Cardiac muscle cell (in vitro differentiated cells and primary cell): Measurements from ENCODE around the gene PDZRN3. TPM values are rescaled to one million over a fixed set of nuclear protein-coding genes. Genes with fewer than 3 reads are reported as not detected.

Source experiments
- DNase-seq, 2 donors: peaks; one replicate each; pipeline versions ENCODE4 v3.0.0 to v3.0.0-alpha.2; 2010 to 2017; ENCODE audit warnings: low read depth in 1 of 2, low spot score in 1 of 2
- H3K27ac ChIP-seq: fragments of 200-600 bp; sonication (generic); 2 replicates; pipeline ENCODE4 v1.5.1; 2016
- H3K27me3 ChIP-seq: fragments of 200-600 bp; sonication (generic); 2 replicates; pipeline ENCODE4 v1.6.0; 2016; ENCODE audit warnings: control low read depth
- H3K36me3 ChIP-seq: fragments of 200-600 bp; sonication (generic); 2 replicates; pipeline ENCODE4 v1.5.1; 2016; ENCODE audit warnings: control low read depth
- H3K4me1 ChIP-seq: fragments of 200-600 bp; sonication (generic); 2 replicates; pipeline ENCODE4 v1.8.1; 2017; ENCODE audit warnings: low read depth, mild to moderate bottlenecking, mixed run types
- H3K4me3 ChIP-seq: fragments of 200-600 bp; sonication (generic); 2 replicates; pipeline ENCODE4 v1.5.1; 2016; ENCODE audit warnings: mild to moderate bottlenecking
- H3K9me3 ChIP-seq: fragments of 200-600 bp; sonication (generic); 2 replicates; pipeline ENCODE4 v1.5.1; 2017; ENCODE audit warnings: low read depth, mild to moderate bottlenecking, control low read depth
- CTCF ChIP-seq: IDR thresholded peaks from 2 replicates; pipeline ENCODE4 v1.5.1; 2012; ENCODE audit warnings: low read depth, mild to moderate bottlenecking, low read length
- polyA plus RNA-seq: library from polyadenylated mRNA; unstranded; fragments of >200 nt; fragmentation: Nextera tagmentation; extraction: Ambion mirVana; gene quantifications from 2 replicates; pipeline ENCODE4 v1.2.1, GENCODE V29; 2016
- total RNA-seq: library from RNA; depleted of rRNA; stranded (reverse); fragments of >200 nt; gene quantifications from 2 replicates; pipeline ENCODE4 v1.2.3, GENCODE V29; 2016

PDZRN3 gene
- total and polyA plus RNA-seq, 2 experiments from 2014 or later = 63.9 to 94.7 TPM

DNA sequence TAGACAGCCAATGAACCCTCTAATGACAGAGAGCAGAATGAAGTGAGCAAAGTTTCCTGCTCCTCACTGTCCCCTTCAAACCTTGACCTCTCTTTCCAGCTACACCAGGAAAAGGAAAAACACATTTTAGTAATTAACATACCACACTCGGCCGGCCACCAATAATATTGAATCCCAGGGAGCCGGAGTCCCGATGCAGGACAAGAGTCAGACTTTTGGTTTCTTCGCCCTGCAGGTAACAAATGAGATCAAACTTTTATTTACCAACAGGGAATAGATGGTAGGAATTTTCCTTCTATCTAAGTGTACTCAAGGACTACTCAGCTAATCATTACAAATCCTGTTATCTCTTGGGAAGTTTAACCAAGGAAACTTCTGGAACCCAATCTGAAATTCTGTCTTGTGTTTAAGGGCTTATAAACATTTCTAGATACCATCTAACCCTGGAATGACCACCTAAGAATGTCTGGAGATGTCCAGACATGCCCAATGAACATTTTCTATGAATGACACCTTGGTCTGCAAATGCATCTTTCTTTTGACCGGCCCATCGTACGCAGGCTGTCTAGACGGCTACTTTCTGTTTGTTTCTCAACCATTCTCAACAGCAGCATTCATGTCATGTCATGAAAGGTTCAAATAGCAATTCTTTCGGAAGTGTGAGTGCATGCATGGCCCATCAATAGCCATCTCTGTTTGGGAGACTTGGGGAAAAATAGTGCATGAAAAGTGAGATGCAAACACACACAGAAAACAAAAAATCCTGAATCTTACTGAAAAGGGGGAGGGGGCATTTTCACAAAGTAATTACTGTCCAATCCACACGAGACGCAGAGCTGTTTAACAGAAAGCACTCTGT, 16.1 kb downstream of the PDZRN3 start:
- Histone ChIP-seq H3K9me3 (no peaks in the 10 kb centered on the region), H3K4me3 (no peak overlapping the region), H3K36me3 (no peaks in the 10 kb centered on the region), H3K27me3 (no peaks in the 10 kb centered on the region), H3K27ac (peak overlapping the region; percentile 13), H3K4me1 (peaks cover 32% of the 10 kb centered on the region)
- DNase-seq = no peak
- TF ChIP-seq CTCF = no peak

DNA sequence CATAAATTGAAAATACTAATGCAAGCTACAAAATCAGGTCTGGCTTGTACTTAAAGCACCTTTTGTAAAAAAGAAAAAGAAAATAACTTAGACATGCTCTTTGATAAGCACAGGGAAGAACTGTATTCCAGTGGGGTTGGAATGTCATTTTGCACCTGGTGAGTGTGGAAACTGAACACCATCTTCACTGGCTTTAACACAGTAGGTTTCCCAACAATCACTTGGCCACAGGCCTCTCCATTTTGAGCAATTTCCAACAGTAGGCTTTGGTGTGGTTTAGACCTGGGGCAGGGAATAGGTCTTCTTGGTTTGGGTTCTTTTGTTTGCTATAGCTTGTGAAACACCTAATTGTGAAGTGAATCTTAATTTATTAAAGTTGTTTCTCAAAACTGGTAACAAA, 18.9 kb downstream of the PDZRN3 start:
- Histone ChIP-seq H3K36me3 (peaks cover 3% of the 10 kb centered on the region), H3K27ac (no peak overlapping the region), H3K27me3 (no peaks in the 10 kb centered on the region), H3K4me3 (no peak overlapping the region), H3K4me1 (peaks cover 32% of the 10 kb centered on the region), H3K9me3 (no peaks in the 10 kb centered on the region)
- no peak for DNase-seq
- no peak for TF ChIP-seq CTCF

DNA sequence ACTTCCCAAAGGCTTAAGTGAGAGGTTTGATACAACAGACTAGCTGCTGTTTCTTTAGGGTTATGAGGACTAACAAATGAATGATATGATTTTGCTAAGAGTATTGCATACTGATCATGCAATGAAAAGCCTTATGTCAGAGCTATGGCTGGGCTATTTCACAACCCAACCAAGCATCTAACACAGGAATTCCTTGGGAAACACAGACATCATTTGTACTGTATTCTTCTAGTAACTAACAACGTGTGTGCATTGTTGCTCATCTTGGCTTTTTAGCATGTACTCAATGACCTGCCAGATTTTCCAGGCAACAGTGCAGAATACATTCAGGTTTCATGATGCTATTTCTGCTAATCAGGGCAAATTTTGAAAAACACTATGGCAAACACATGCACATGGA, 19.3 kb downstream of the PDZRN3 start:
- H3K27me3 ChIP-seq = no peaks in the 10 kb centered on the region
- H3K27ac ChIP-seq = no peak overlapping the region
- peaks cover 5% of the 10 kb centered on the region for H3K36me3 ChIP-seq
- peaks cover 28% of the 10 kb centered on the region for H3K4me1 ChIP-seq
- peak in 1 of 2 donors; percentile 93 for DNase-seq
- no peak overlapping the region for H3K4me3 ChIP-seq
- no peak for TF ChIP-seq CTCF
- H3K9me3 ChIP-seq = no peaks in the 10 kb centered on the region

- Histone ChIP-seq H3K4me3 (no peak overlapping the region), H3K27ac (no peak overlapping the region), H3K9me3 (no peaks in the 10 kb centered on the region), H3K4me1 (peaks cover 18% of the 10 kb centered on the region), H3K27me3 (no peaks in the 10 kb centered on the region), H3K36me3 (peaks cover 5% of the 10 kb centered on the region)
- TF ChIP-seq CTCF = no peak
- peak in 1 of 2 donors; percentile 18 for DNase-seq
Observed at GRCh38 chr3:73604451-73604850, 20.3 kb downstream of the PDZRN3 start.

GRCh38 chr3:73603762-73604171, 21.0 kb downstream of the PDZRN3 start:
- TF ChIP-seq CTCF = no peak
- Histone ChIP-seq H3K4me1 (peaks cover 11% of the 10 kb centered on the region), H3K27me3 (no peaks in the 10 kb centered on the region), H3K36me3 (peaks cover 5% of the 10 kb centered on the region), H3K4me3 (no peak overlapping the region), H3K27ac (no peak overlapping the region), H3K9me3 (no peaks in the 10 kb centered on the region)
- peak in 1 of 2 donors; percentile 43 for DNase-seq
